GM10266 (cell line): Measurements from ENCODE around the gene ENTPD5.

ENCODE experiments used
- DNase-seq: peaks from one replicate; pipeline ENCODE4 v3.0.0; 2012; ENCODE audit errors: extremely low spot score
- TF ChIP-seq, protein P1 (sequence below): IDR thresholded peaks from 2 replicates; pipeline ENCODE4 v1.5.1; 2012; ENCODE audit warnings: mild to moderate bottlenecking, low read depth; ENCODE audit not compliant: control insufficient read depth, insufficient read depth; ENCODE audit errors: missing control alignments

Gene ENTPD5

DNA sequence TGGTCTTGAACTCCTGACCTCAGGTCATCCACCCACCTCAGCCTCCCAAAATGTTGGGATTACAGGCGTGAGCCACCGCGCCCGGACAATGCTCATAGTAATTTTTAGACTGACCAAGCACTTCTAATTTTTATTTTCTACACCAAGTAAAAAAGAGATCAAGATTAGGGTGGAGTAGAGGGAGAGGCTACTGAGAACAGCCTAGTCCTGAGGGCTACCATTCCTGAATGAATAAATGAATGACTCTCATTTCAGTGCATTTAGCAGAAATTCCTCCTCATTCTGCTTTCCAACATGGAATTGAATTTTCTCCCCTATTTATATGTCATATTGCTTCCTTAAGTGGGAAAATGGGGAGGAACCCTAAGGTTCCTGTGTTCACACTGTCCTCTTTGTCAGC is 26.4 kb upstream of the ENTPD5 start:
- TF ChIP-seq, protein P1, sequence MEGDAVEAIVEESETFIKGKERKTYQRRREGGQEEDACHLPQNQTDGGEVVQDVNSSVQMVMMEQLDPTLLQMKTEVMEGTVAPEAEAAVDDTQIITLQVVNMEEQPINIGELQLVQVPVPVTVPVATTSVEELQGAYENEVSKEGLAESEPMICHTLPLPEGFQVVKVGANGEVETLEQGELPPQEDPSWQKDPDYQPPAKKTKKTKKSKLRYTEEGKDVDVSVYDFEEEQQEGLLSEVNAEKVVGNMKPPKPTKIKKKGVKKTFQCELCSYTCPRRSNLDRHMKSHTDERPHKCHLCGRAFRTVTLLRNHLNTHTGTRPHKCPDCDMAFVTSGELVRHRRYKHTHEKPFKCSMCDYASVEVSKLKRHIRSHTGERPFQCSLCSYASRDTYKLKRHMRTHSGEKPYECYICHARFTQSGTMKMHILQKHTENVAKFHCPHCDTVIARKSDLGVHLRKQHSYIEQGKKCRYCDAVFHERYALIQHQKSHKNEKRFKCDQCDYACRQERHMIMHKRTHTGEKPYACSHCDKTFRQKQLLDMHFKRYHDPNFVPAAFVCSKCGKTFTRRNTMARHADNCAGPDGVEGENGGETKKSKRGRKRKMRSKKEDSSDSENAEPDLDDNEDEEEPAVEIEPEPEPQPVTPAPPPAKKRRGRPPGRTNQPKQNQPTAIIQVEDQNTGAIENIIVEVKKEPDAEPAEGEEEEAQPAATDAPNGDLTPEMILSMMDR, result no peak

DNA sequence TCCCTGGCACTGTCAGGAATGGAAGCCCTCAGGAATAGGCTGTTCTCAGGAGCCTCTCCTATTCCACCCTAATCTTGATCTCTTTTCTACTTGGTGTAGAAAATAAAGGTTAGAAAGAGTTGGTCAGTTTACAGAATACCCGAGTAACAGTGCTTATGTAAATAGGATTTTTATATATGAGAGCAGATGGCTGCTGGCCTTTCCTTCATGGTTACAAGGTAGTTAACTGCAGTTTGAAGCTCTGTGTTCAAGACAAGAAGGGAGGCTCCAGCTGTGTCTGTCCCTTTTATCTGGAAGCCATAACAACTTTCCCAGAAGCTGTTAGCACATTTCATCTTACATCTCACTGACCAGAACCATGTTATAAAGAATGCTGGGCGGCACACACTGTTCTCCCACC is 23.2 kb upstream of the ENTPD5 start:
- TF ChIP-seq, protein P1, result no peak

More for the DNA sequence above, 26.4 kb upstream of the ENTPD5 start:
- no peak for DNase-seq

DNA sequence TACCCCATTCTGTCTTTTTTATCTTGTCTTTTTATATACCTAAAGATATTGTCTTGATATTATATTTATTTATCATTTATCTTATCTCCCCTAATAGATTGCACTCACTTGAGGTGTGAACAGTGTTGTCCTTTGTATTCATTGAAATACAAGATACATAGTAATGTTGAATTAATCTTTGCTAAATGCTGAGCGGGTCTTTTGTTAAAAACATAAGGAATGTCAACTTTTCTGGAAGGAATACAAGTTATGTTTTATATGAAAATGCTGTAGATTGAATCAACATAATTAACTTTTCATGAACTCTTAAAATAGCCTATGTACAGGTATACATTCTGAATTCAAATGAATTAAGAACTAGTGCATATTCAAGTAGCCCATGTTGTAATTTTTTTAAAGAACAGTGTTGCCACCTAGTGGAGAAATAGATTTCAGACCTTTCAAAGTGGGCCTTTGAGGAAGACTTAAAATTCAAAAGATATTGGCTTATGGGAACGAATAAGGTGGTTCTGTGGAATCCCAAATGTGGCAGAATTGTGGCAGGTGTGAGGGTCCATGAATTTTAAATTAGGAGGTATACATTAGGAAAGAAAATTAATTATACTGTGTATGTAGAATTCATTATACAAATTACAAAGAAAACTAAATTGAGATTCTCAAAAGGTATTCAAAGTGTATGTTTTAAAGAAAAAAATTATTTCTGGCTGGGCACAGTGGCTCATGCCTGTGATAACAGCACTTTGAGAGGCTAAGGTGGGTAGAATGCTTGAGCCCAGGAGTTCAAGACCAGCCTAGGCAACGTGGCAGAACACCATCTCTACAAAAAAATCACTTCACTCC is 19.2 kb upstream of the ENTPD5 start:
- TF ChIP-seq, protein P1, result peak; percentile 62
- peak; percentile 47 for DNase-seq

More for the DNA sequence above, 23.2 kb upstream of the ENTPD5 start:
- DNase-seq, result no peak

DNA sequence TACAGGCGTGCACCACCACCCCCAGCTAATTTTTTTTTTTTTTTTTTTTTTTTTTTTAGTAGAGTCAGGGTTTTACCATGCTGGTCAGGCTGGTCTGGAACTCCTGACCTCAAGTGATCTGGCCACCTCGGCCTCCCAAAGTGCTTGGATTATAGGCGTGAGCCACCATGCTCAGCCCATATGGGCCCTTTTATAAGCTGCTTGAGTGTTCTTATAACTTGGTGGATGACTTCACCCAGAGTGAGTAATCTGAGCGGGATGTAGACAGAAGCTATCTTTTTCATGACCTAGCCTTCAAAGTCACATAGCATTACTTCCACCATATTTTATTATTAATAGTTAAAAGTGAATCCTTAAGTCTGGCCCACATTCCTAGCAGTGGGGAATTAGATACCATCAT is 16.5 kb upstream of the ENTPD5 start:
- TF ChIP-seq, protein P1, result no peak
- DNase-seq, result no peak

DNA sequence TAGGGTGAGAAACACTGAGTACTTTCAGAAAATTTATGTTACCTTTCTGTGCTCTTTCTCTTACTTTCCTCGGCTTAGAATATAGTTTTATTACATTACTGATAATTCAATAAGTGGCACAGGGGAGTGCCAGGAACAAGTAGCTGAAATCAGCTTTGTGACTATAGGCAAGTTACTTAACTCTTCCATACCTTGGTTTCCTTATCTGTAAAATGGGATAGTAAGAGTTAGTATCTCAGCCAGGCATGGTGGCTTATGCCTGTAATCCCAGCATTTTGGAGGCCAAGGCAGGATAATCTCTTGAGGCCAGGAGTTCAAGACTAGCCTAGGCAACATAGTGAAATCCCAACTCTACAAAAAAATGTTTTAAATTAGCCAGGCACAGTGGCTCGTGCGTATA is 15.5 kb upstream of the ENTPD5 start:
- no peak for DNase-seq
- TF ChIP-seq, protein P1, result no peak

DNA sequence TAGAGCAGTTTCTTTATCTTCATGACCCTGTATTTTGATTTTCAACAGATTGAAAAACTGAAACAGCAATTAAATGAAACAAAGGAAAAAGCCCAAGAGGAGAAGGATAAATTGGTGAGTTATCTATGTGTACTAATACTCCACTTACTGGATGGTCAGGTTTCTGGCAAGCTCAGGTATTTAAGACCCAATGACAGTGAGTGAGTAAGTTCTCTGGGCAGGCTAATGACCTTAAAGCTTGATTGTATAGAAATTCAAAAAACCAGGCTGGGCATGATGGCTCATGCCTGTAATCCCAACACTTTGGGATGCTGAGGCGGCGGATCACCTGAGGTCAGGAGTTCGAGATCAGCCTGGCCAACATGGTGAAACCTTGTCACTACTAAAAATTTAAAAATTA is 10.0 kb upstream of the ENTPD5 start:
- TF ChIP-seq, protein P1, result no peak
- no peak for DNase-seq

DNA sequence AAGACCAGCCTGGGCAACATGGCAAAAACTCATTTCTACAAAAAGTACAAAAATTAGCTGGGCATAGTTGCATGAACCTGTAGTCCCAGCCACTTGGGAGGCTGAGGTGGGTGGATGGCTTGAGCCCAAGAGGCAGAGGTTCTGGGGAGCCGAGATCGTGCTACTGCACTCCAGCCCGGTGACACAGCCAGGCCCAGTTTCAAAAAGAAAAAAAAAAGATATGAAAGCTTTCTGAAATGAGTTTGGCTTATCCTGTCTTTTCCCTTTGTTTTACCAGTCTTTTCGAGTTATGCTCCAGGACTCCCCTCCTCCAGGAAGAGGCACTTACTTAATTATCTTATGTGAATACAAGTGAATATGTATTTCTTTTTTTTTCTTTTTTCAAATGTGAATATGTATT is 3.3 kb upstream of the ENTPD5 start:
- no peak for DNase-seq
- TF ChIP-seq, protein P1, result no peak
